Gastroesophageal sphincter (tissue), 3 donors: ENCODE measurements around the gene COLEC12.

Source experiments
- CTCF ChIP-seq, 4 experiments: fragments of 200-600 bp in 2 of 4; fragments of 450-650 bp in 2 of 4; sonication (generic) in 1 of 4; IDR thresholded peaks; one replicate each; pipeline ENCODE4 v1.5.1; 2017 to 2019; ENCODE audit warnings: antibody characterized with exemption in 4 of 4, mild to moderate bottlenecking in 2 of 4, moderate library complexity in 2 of 4
- POLR2AphosphoS5 ChIP-seq: sonication (generic); formaldehyde crosslinking; IDR thresholded peaks from one replicate; pipeline ENCODE4 v1.6.1; 2017; ENCODE audit warnings: antibody characterized with exemption

GRCh38 chr18:486929-487740 is 13.4 kb downstream of the COLEC12 start:
- TF ChIP-seq CTCF (IDR thresholded peaks at IDR 0.05) = no peak
- no peak for TF ChIP-seq POLR2AphosphoS5
